Left ventricle myocardium inferior (tissue), 1 donor: ENCODE data around the gene LTBP4. TPM values are rescaled to one million over a fixed set of nuclear protein-coding genes. Genes with fewer than 3 reads are reported as not detected.

ENCODE experiments used
- DNase-seq: peaks from one replicate; pipeline ENCODE4 v3.0.0-alpha.2; 2020
- H3K27ac ChIP-seq: fragments of 200-600 bp; replicated peaks from 2 replicates; pipeline ENCODE4 v1.8.0; 2021
- H3K27me3 ChIP-seq: fragments of 200-600 bp; 2 replicates; pipeline ENCODE4 v1.8.0; 2021; ENCODE audit warnings: low read depth
- H3K36me3 ChIP-seq: fragments of 200-600 bp; 2 replicates; pipeline ENCODE4 v1.8.0; 2021
- H3K4me1 ChIP-seq: fragments of 200-600 bp; 2 replicates; pipeline ENCODE4 v1.8.0; 2021
- H3K4me3 ChIP-seq: fragments of 200-600 bp; 2 replicates; pipeline ENCODE4 v1.8.0; 2021; ENCODE audit warnings: mild to moderate bottlenecking, moderate library complexity
- H3K9me3 ChIP-seq: fragments of 200-600 bp; replicated peaks from 2 replicates; pipeline ENCODE4 v1.8.0; 2021
- intact Hi-C: fragments of 100-400 bp; cut with micrococcal nuclease; formaldehyde crosslinking; loops from one replicate; pipeline ENCODE4 v1.11.0; 2022
- total RNA-seq: library from RNA; stranded (reverse); fragmentation: NEBNext Ultra II Directional; extraction: Animal tissue kit (Norgen Biotek cat#: 25700); gene quantifications from one replicate; pipeline ENCODE4 v1.2.1, GENCODE V29; 2021
- TF ChIP-seq, protein P1 (sequence below): fragments of 200-600 bp; IDR thresholded peaks from 2 replicates; pipeline ENCODE4 v1.8.0; 2021; ENCODE audit warnings: antibody characterized with exemption, mild to moderate bottlenecking, borderline replicate concordance
- donor health status: DM: no; HTN: yes; CAD: no; lungs with severe emphysema.

The LTBP4 gene
- total RNA-seq, 1 donor from 2014 or later: 260 TPM

- H3K36me3 ChIP-seq: peaks cover 67% of the 10 kb centered on the region
- H3K27ac ChIP-seq: no peak overlapping the region
- no peak overlapping the region for H3K4me3 ChIP-seq
- no peak for DNase-seq
- H3K9me3 ChIP-seq: no peaks in the 10 kb centered on the region
- no peaks in the 10 kb centered on the region for H3K27me3 ChIP-seq
- TF ChIP-seq, protein P1, sequence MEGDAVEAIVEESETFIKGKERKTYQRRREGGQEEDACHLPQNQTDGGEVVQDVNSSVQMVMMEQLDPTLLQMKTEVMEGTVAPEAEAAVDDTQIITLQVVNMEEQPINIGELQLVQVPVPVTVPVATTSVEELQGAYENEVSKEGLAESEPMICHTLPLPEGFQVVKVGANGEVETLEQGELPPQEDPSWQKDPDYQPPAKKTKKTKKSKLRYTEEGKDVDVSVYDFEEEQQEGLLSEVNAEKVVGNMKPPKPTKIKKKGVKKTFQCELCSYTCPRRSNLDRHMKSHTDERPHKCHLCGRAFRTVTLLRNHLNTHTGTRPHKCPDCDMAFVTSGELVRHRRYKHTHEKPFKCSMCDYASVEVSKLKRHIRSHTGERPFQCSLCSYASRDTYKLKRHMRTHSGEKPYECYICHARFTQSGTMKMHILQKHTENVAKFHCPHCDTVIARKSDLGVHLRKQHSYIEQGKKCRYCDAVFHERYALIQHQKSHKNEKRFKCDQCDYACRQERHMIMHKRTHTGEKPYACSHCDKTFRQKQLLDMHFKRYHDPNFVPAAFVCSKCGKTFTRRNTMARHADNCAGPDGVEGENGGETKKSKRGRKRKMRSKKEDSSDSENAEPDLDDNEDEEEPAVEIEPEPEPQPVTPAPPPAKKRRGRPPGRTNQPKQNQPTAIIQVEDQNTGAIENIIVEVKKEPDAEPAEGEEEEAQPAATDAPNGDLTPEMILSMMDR: no peak
- H3K4me1 ChIP-seq: peaks cover 37% of the 10 kb centered on the region
- intact Hi-C loops: no loop called here
These were observed 16.8 kb downstream of the LTBP4 start for GRCh38 chr19:40617961-40618360.

GRCh38 chr19:40619333-40620160 lies 18.4 kb downstream of the LTBP4 start:
- Histone ChIP-seq H3K27me3 (no peaks in the 10 kb centered on the region), H3K9me3 (no peaks in the 10 kb centered on the region), H3K27ac (peak overlapping the region; percentile 82), H3K4me3 (no peak overlapping the region), H3K36me3 (peaks cover 83% of the 10 kb centered on the region), H3K4me1 (peaks cover 23% of the 10 kb centered on the region)
- intact Hi-C loops: no loop called here
- DNase-seq: no peak
- TF ChIP-seq, protein P1: no peak

DNA sequence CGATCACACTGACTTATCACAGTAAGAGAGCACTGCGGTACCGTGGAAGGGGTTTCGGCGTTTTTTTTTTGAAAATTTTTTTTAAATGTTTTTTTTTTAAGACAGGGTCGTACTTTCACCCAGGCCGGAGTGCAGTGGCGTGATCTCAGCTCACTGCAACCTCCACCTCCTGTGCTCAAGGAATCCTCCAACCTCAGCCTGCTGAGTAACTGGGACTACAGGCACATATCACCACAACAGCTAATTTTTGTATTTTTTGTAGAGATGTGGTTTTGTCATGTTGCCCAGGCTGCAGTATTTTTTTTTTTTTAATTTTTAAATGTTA lies 19.0 kb downstream of the LTBP4 start:
- no peak for DNase-seq
- H3K9me3 ChIP-seq: no peaks in the 10 kb centered on the region
- peaks cover 19% of the 10 kb centered on the region for H3K4me1 ChIP-seq
- peak overlapping the region; percentile 82 for H3K27ac ChIP-seq
- TF ChIP-seq, protein P1: no peak
- H3K4me3 ChIP-seq: no peak overlapping the region
- H3K36me3 ChIP-seq: peaks cover 87% of the 10 kb centered on the region
- intact Hi-C loops: no loop called here
- H3K27me3 ChIP-seq: no peaks in the 10 kb centered on the region

GRCh38 chr19:40621283-40621682 lies 20.1 kb downstream of the LTBP4 start:
- Histone ChIP-seq H3K36me3 (peaks cover 85% of the 10 kb centered on the region), H3K4me1 (peaks cover 12% of the 10 kb centered on the region), H3K9me3 (no peaks in the 10 kb centered on the region), H3K27me3 (no peaks in the 10 kb centered on the region), H3K4me3 (no peak overlapping the region), H3K27ac (no peak overlapping the region)
- no peak for DNase-seq
- intact Hi-C loops: no loop called here
- TF ChIP-seq, protein P1: no peak

GRCh38 chr19:40621966-40622772 lies 21.0 kb downstream of the LTBP4 start:
- TF ChIP-seq, protein P1: no peak
- intact Hi-C loops: no loop called here
- Histone ChIP-seq H3K4me1 (peaks cover 12% of the 10 kb centered on the region), H3K27me3 (no peaks in the 10 kb centered on the region), H3K36me3 (peaks cover 88% of the 10 kb centered on the region), H3K27ac (no peak overlapping the region), H3K4me3 (no peak overlapping the region), H3K9me3 (no peaks in the 10 kb centered on the region)
- DNase-seq: no peak
